ENCODE measurements around the gene STXBP1. TPM values are rescaled to one million over a fixed set of nuclear protein-coding genes. Genes with fewer than 3 reads are reported as not detected.

Gene STXBP1
- total RNA-seq, 6 donors from 2014 or later, result 44.6 to 124 (median 76.1) TPM

GRCh38 chr9:127566351-127567001 lies 45.6 kb upstream of the STXBP1 start:
- peaks cover 0 to 12% (median 0%) of the 10 kb centered on the region in 4 donors for H3K36me3 ChIP-seq
- ATAC-seq (ENCODE audit: low FRiP score in 2 of 2) (peak in 1 of 2 donors; percentile 68), DNase-seq (peak in 1 of 2 donors; percentile 81)
- no peaks in the 10 kb centered on the region for H3K27me3 ChIP-seq
- peak overlapping the region; percentile 94 to 97 (median 96) for H3K27ac ChIP-seq
- WGBS, 2 donors, result 32 to 44% methylated on average over 3 to 11 of the region's 11 CpGs
- peak overlapping the region; percentile 48 to 94 (median 72) for H3K4me3 ChIP-seq
- H3K9me3 ChIP-seq, result no peaks in the 10 kb centered on the region
- H3K4me1 ChIP-seq, result peaks cover 50 to 87% (median 62%) of the 10 kb centered on the region in 4 donors
- TF ChIP-seq CTCF (IDR thresholded peaks at IDR 0.05), result no peak
- no peak for TF ChIP-seq POLR2A (IDR thresholded peaks at IDR 0.05)
- no peak for TF ChIP-seq POLR2AphosphoS5 (IDR thresholded peaks at IDR 0.05)
- TF ChIP-seq EP300 (IDR thresholded peaks at IDR 0.05), result peak in 2 of 4 donors; percentile 14 to 33

GRCh38 chr9:127567035-127567729 lies 44.9 kb upstream of the STXBP1 start:
- peak overlapping the region; percentile 48 to 94 (median 72) for H3K4me3 ChIP-seq
- TF ChIP-seq POLR2A (IDR thresholded peaks at IDR 0.05) (peak in 3 of 4 donors; percentile 6 to 68 (median 32)), CTCF (IDR thresholded peaks at IDR 0.05) (no peak), POLR2AphosphoS5 (IDR thresholded peaks at IDR 0.05) (peak; percentile 41 to 64), EP300 (IDR thresholded peaks at IDR 0.05) (peak in 1 of 4 donors; percentile 1)
- WGBS, 2 donors, result 14 to 27% methylated on average over 1 to 11 of the region's 16 CpGs
- H3K27ac ChIP-seq, result peak overlapping the region; percentile 94 to 97 (median 96)
- peak; percentile 50 to 85 for ATAC-seq (ENCODE audit: low FRiP score in 2 of 2)
- DNase-seq, result peak; percentile 80 to 88
- no peaks in the 10 kb centered on the region for H3K27me3 ChIP-seq
- peaks cover 0 to 12% (median 0%) of the 10 kb centered on the region in 4 donors for H3K36me3 ChIP-seq
- H3K4me1 ChIP-seq, result peaks cover 43 to 80% (median 55%) of the 10 kb centered on the region in 4 donors
- no peaks in the 10 kb centered on the region for H3K9me3 ChIP-seq

GRCh38 chr9:127567730-127568617 lies 44.1 kb upstream of the STXBP1 start:
- Histone ChIP-seq H3K27ac (peak overlapping the region; percentile 94 to 97 (median 96)), H3K27me3 (no peaks in the 10 kb centered on the region), H3K4me3 (peak overlapping the region; percentile 48 to 94 (median 72)), H3K4me1 (peaks cover 42 to 79% (median 51%) of the 10 kb centered on the region in 4 donors), H3K36me3 (peaks cover 0 to 12% (median 0%) of the 10 kb centered on the region in 4 donors), H3K9me3 (no peaks in the 10 kb centered on the region)
- no peak for TF ChIP-seq CTCF (IDR thresholded peaks at IDR 0.05)
- TF ChIP-seq POLR2AphosphoS5 (IDR thresholded peaks at IDR 0.05), result no peak
- no peak for TF ChIP-seq EP300 (IDR thresholded peaks at IDR 0.05)
- no peak for TF ChIP-seq POLR2A (IDR thresholded peaks at IDR 0.05)
- DNase-seq (peak in 1 of 2 donors; percentile 87), ATAC-seq (ENCODE audit: low FRiP score in 2 of 2) (peak in 1 of 2 donors; percentile 19)
- 12 to 21% methylated on average over 3 to 30 of the region's 36 CpGs for WGBS, 2 donors

GRCh38 chr9:127568618-127568970 lies 43.5 kb upstream of the STXBP1 start:
- DNase-seq, result no peak
- Histone ChIP-seq H3K27me3 (no peaks in the 10 kb centered on the region), H3K36me3 (peaks cover 0 to 12% (median 0%) of the 10 kb centered on the region in 4 donors), H3K27ac (peak overlapping the region; percentile 94 to 97 (median 96)), H3K9me3 (no peaks in the 10 kb centered on the region), H3K4me1 (peaks cover 42 to 77% (median 50%) of the 10 kb centered on the region in 4 donors), H3K4me3 (peak overlapping the region; percentile 48 to 94 (median 72))
- no CpG with 5 or more reads among the region's 50 CpGs for whole genome bisulfite sequencing, 2 donors
- TF ChIP-seq EP300 (IDR thresholded peaks at IDR 0.05) (no peak), POLR2AphosphoS5 (IDR thresholded peaks at IDR 0.05) (no peak), CTCF (IDR thresholded peaks at IDR 0.05) (peak in 2 of 6 experiments; percentile 10 to 34), POLR2A (IDR thresholded peaks at IDR 0.05) (peak in 2 of 4 donors; percentile 55 to 73)
- ATAC-seq (ENCODE audit: low FRiP score in 2 of 2), result no peak
